Tongue (tissue), 2 donors: ENCODE data around the gene INAFM2. TPM values are rescaled to one million over a fixed set of nuclear protein-coding genes. Genes with fewer than 3 reads are reported as not detected.

ENCODE experiments used
- DNase-seq: peaks from one replicate; pipeline ENCODE4 v3.0.0-alpha.2; 2015
- total RNA-seq: library from RNA; depleted of rRNA; stranded (reverse); fragments of >200 nt; gene quantifications from one replicate; pipeline ENCODE4 v1.2.3, GENCODE V29; 2014

INAFM2 gene
- total RNA-seq, 1 donor from 2014 or later, result 19.4 TPM

- DNase-seq, result no peak
Measured at GRCh38 chr15:40287968-40288367, 35.5 kb upstream of the INAFM2 start.

GRCh38 chr15:40289140-40289775, 34.2 kb upstream of the INAFM2 start:
- DNase-seq, result no peak

- no peak for DNase-seq
Measured at GRCh38 chr15:40290545-40290917, 33.0 kb upstream of the INAFM2 start.

GRCh38 chr15:40290918-40291574, 32.4 kb upstream of the INAFM2 start:
- peak; percentile 74 for DNase-seq

- DNase-seq, result no peak
Measured at GRCh38 chr15:40292246-40292645, 31.2 kb upstream of the INAFM2 start.

- no peak for DNase-seq
Measured at GRCh38 chr15:40293006-40293405, 30.5 kb upstream of the INAFM2 start.

GRCh38 chr15:40293905-40294895, 29.3 kb upstream of the INAFM2 start:
- no peak for DNase-seq

- DNase-seq, result no peak
Measured at GRCh38 chr15:40295297-40295696, 28.2 kb upstream of the INAFM2 start.

- peak; percentile 49 for DNase-seq
Measured at GRCh38 chr15:40295877-40296560, 27.5 kb upstream of the INAFM2 start.

GRCh38 chr15:40296561-40297230, 26.8 kb upstream of the INAFM2 start:
- DNase-seq, result no peak

GRCh38 chr15:40297356-40297755, 26.1 kb upstream of the INAFM2 start:
- DNase-seq, result no peak

- no peak for DNase-seq
Measured at GRCh38 chr15:40298216-40298935, 25.1 kb upstream of the INAFM2 start.

GRCh38 chr15:40300367-40300766, 23.1 kb upstream of the INAFM2 start:
- DNase-seq, result no peak

GRCh38 chr15:40300771-40301170, 22.7 kb upstream of the INAFM2 start:
- no peak for DNase-seq

- DNase-seq, result no peak
Measured at GRCh38 chr15:40301467-40302179, 21.9 kb upstream of the INAFM2 start.

GRCh38 chr15:40302288-40302886, 21.1 kb upstream of the INAFM2 start:
- DNase-seq, result no peak

- no peak for DNase-seq
Measured at GRCh38 chr15:40302981-40303380, 20.5 kb upstream of the INAFM2 start.

- no peak for DNase-seq
Measured at GRCh38 chr15:40303576-40303975, 19.9 kb upstream of the INAFM2 start.

GRCh38 chr15:40305281-40305680, 18.2 kb upstream of the INAFM2 start:
- no peak for DNase-seq

- no peak for DNase-seq
Measured at GRCh38 chr15:40306371-40306770, 17.1 kb upstream of the INAFM2 start.
